Activated CD4-positive, alpha-beta T cell treated with anti-CD3 and anti-CD28 coated beads, Interleukin-2, Interleukin-4, amounts not matched to agents 100 ng/mL and 50 ng/mL, durations not matched to agents 16 hours and 8 hours (primary cell): Measurements from ENCODE around the gene FITM2.

Experiments used
- DNase-seq: peaks from one replicate; pipeline ENCODE4 v3.0.0-alpha.2; 2020; ENCODE audit warnings: low spot score

The FITM2 gene

GRCh38 chr20:44279228-44279627 lies 31.8 kb downstream of the FITM2 start:
- no peak for DNase-seq

DNA sequence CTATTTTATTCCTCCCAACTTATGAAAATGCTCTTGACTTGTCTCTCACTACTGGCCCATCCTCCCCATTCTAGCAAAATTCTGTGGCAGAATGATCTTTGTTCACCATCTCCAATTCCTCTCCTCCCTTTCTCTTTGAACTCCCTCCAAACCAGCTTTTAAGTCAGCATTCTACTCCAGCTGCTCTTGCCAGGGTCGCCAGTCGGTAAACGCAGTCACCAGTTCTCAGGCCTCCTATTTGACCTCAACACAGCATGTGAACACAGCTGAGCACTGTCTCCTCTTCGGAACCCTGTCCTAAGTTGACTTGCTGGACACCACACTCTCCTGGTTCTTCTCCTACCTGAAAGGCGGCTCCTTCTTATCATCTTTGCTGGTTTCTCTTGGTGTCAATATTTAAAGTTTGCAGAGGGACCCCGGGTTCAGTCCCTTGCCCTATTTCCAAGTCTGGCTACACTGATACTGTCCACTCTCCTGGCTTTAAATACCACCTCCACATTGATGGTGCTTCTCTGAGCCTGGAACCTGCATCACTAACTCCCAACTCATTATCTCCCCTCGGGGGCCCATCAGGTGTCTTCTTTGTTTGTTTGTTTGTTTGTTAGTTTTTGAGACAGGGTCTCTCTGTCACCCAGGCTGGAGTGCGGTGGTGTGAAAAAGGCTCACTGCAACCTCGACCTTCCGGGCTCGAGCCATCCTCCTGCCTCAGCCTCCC lies 36.5 kb downstream of the FITM2 start:
- no peak for DNase-seq

GRCh38 chr20:44273231-44274215 lies 37.5 kb downstream of the FITM2 start:
- no peak for DNase-seq

- no peak for DNase-seq
These were observed 38.9 kb downstream of the FITM2 start for GRCh38 chr20:44271915-44272663.

DNA sequence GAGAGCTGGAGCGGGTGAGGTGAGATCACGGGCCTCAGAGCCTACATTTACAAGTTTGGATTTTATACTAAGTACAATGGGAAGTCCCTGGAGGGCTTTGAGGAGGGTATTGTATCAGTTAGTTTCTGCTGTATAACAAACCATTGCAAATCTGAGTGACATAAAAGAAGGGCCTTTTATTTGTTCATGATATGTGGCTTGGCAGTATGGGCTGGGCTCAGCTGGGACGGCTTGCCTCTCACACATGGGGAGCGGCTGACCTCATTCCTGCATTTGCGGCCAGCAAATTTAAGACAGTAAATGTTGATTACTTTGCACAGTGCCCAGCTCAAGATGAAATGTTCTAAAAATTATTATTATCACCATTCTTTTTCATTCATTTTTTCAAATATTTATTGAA lies 42.2 kb downstream of the FITM2 start:
- no peak for DNase-seq

DNA sequence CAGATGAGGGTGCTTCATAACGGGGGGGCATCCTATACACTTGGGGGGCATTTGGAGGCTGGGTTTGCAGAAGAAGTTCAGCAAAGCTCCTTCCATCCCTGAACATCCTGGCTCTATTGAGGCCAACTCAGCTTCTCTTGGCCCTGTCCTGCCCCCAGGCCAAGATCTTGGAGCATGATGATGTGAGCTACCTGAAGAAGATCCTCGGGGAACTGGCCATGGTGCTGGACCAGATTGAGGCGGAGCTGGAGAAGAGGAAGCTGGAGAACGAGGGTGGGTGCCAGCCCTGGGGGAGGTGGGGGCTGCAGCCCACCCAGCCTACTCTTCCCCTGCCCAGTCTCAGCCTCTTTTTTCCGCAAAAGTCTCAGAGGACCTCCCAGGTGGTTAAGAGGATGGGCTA lies 46.7 kb downstream of the FITM2 start:
- DNase-seq, result no peak

- DNase-seq, result no peak
These were observed 52.6 kb downstream of the FITM2 start for GRCh38 chr20:44258226-44258890.

GRCh38 chr20:44256961-44257360 lies 54.0 kb downstream of the FITM2 start:
- DNase-seq, result no peak

DNA sequence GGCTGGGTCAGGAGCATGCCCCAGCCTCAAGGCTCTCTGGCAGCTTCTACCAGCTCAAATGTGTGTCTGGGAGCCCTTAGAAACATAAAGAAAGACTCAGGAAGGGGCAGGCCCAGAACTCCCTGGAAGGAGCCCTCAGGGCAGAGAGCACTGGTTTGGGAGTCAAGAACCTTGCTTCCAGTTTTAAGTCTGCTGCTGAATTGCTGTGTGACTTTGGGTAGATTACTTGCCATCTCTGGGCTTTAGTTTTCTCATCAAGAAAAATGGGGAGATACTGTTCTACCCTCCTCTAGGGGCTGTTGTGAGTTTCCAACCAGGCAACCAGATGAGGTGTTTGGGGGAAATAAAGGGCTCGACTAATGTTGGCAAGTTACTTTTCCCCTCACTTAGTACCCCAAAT lies 55.1 kb downstream of the FITM2 start:
- DNase-seq, result no peak

GRCh38 chr20:44254073-44254472 lies 56.9 kb downstream of the FITM2 start:
- no peak for DNase-seq

- DNase-seq, result no peak
These were observed 57.5 kb downstream of the FITM2 start for GRCh38 chr20:44253528-44253927.
